Measurements from ENCODE around the gene PCDH9.

PCDH9 gene

DNA sequence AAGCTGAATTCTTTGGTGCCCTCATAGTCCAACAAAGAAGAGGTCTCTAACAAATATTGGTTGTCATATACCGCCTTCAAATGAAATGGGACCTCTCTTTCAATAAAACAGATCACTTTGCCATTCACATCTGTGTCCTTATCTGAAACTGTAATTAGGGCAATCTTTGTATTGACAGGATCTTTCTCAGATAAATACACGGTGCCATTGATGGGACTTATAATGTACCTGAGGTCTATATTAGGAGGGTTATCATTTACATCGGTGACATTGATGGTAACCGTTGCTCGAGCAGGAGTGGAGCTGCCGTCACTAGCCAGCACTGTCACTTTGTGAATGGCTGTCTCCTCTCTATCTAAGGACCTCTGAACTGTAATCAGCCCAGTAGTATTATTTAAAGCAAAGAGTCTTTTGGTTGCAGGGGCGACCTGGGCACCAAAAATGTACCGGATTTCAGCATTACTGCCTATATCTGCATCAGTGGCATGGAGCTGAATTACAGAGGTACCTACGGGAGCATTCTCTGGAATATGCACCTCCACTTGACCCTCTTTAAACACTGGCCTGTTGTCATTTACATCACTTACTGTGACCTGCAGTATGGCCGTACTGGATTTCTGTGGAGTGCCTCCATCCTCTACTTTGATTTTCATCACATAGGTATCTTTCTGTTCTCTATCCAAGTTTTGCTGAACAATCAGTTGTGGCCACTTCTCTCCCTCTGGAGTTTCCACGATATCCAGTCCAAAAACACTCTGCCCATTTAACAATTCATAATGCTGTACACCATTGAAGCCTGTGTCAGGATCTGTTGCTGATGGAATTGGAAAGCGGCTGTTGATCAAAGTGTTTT is 2.8 kb downstream of the PCDH9 start:
- H3K4me3 ChIP-seq (ENCODE audit: low read depth, low read length): no peak overlapping the region
- DNase-seq (ENCODE audit: low read depth): no peak
- TF ChIP-seq, protein P1, sequence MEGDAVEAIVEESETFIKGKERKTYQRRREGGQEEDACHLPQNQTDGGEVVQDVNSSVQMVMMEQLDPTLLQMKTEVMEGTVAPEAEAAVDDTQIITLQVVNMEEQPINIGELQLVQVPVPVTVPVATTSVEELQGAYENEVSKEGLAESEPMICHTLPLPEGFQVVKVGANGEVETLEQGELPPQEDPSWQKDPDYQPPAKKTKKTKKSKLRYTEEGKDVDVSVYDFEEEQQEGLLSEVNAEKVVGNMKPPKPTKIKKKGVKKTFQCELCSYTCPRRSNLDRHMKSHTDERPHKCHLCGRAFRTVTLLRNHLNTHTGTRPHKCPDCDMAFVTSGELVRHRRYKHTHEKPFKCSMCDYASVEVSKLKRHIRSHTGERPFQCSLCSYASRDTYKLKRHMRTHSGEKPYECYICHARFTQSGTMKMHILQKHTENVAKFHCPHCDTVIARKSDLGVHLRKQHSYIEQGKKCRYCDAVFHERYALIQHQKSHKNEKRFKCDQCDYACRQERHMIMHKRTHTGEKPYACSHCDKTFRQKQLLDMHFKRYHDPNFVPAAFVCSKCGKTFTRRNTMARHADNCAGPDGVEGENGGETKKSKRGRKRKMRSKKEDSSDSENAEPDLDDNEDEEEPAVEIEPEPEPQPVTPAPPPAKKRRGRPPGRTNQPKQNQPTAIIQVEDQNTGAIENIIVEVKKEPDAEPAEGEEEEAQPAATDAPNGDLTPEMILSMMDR (IDR thresholded peaks at IDR 0.05; ENCODE audit: low read depth, low read length): no peak

DNA sequence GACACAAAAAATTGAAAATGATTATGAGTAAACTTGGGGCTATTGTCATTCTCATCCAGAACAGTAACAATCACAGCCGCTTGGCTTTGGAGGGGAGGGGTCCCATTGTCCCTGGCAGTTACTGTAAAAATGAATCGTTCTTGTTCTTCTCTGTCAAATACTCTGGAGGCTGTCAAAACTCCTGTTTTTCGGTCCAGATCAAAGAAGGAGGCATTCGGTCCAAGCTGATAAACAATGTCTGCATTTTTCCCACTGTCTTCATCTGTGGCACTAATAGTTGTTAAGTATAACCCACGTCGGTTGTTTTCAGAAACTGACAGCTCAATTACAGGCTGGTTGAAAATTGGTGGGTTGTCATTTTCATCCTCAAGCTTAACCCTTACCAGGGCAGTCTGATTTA is 3.4 kb downstream of the PCDH9 start:
- H3K4me3 ChIP-seq (ENCODE audit: low read depth, low read length): no peak overlapping the region
- TF ChIP-seq POLR2A (IDR thresholded peaks at IDR 0.05; ENCODE audit: extremely low read depth, insufficient read length) (no peak), MYC (IDR thresholded peaks at IDR 0.05; ENCODE audit: low read depth, low read length) (no peak)
- TF ChIP-seq, protein P2, sequence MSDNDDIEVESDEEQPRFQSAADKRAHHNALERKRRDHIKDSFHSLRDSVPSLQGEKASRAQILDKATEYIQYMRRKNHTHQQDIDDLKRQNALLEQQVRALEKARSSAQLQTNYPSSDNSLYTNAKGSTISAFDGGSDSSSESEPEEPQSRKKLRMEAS (IDR thresholded peaks at IDR 0.05; ENCODE audit: low read depth, low read length): no peak
- TF ChIP-seq, protein P1 (IDR thresholded peaks at IDR 0.05; ENCODE audit: low read depth, low read length): no peak
- DNase-seq (ENCODE audit: low read depth): no peak

DNA sequence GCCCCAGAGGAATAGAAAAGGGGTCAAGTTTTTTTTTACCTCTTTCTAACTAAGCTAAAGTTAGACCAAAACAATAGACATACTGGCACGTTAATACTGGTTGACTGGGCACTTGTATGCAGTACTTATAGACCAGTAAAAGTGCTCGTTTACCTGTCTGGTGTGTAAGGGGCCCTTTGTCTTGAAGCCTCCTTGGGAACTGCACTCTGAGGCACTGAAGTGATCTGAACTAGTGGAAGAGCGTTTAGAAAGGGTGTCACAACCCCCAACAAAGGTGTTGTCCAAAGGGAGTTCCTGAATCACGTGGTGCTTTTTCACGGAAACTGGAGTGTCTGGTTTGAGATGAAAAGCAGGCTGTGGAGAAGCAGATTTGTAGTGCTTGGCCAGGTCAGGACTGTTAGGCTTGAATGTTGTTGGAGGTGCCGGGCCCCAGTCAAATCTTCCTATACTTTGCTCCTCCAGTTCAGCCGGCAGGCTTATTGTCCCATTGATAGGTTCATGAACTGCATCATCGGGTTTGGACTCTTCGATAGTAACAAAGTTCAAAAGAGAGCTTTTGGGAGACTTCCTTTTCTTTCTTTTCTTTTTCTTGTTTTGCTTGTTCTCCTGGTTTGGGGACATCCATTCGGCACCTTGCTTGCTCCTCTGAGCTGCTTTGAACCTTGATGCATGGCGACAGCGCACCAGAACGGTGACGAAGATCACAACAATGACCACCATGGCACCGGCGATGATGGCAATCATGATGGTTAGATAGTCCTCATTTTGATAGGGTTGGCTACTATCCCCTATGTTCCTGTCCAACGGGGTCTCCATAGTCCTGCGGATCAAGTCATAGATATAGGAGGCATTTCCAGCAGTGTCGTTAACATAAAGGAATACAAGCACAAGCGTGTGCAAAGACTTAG is 4.6 kb downstream of the PCDH9 start:
- no peak overlapping the region for H3K4me3 ChIP-seq (ENCODE audit: low read depth, low read length)
- TF ChIP-seq POLR2A (IDR thresholded peaks at IDR 0.05; ENCODE audit: extremely low read depth, insufficient read length): no peak
- TF ChIP-seq, protein P1 (IDR thresholded peaks at IDR 0.05; ENCODE audit: low read depth, low read length): no peak
- no peak for TF ChIP-seq MYC (IDR thresholded peaks at IDR 0.05; ENCODE audit: low read depth, low read length)
- TF ChIP-seq, protein P2 (IDR thresholded peaks at IDR 0.05; ENCODE audit: low read depth, low read length): no peak
- no peak for DNase-seq (ENCODE audit: low read depth)

DNA sequence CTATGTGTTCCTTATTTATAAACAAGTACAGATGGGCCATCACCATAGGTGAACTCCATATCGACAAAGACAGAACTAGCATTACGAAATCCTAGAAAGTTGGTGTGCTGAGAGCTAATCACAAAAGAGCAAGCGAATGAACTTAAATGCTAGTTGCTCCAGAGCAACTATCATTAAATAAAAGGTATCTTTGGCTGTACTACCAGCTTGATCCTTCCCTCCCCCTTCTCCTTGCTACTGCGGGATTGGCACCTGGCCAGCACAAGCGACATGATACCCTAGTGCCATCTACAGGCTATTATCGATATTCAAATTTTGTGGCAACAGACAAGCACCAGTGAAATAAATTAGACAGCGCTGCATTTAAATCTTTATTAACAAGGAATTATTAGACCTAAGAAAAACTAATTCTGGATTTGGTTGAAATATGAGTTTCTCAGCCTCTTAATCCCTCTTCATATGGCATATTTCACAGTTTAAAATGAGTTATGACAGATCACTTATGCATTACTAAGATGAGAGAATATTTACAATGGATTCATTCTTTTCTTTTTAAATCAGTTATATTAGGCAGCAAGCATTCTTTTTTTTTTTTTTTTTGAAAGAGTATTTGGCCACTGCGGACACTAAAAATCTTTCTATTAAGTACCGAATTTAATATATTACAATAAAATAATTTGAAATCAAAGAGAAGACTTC is 5.8 kb downstream of the PCDH9 start:
- DNase-seq (ENCODE audit: low read depth): peak; percentile 72
- TF ChIP-seq, protein P2 (IDR thresholded peaks at IDR 0.05; ENCODE audit: low read depth, low read length): peak; percentile 33
- TF ChIP-seq, protein P1 (IDR thresholded peaks at IDR 0.05; ENCODE audit: low read depth, low read length): peak; percentile 49
- no peak for TF ChIP-seq MYC (IDR thresholded peaks at IDR 0.05; ENCODE audit: low read depth, low read length)
- H3K4me3 ChIP-seq (ENCODE audit: low read depth, low read length): no peak overlapping the region

DNA sequence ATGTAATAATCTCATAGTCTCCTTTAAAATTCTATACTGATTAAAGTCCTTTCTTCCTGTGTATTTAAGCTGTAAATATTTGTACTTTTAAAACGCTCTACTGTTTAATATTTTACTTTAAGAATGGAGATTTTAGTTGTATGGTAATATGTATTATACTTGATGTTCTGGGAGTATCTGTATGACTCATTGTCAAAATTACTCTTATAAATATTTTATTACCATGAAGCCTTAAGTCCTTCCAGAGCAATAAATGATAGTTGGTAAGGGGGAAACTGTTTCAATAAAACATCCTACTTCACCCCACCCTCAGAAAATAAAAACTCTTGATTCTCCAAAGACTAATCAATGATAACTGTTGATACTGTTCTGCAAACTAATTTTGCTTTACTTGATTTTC is 6.4 kb downstream of the PCDH9 start:
- no peak overlapping the region for H3K4me3 ChIP-seq (ENCODE audit: low read depth, low read length)
- DNase-seq (ENCODE audit: low read depth): no peak
- TF ChIP-seq MYC (IDR thresholded peaks at IDR 0.05; ENCODE audit: low read depth, low read length): no peak
- TF ChIP-seq, protein P2 (IDR thresholded peaks at IDR 0.05; ENCODE audit: low read depth, low read length): no peak
- no peak for TF ChIP-seq POLR2A (IDR thresholded peaks at IDR 0.05; ENCODE audit: extremely low read depth, insufficient read length)
- TF ChIP-seq, protein P1 (IDR thresholded peaks at IDR 0.05; ENCODE audit: low read depth, low read length): no peak
